Stimulated activated CD8-positive, alpha-beta memory T cell treated with anti-CD3 and anti-CD28 coated beads, Interleukin-4, amount 100 ng/mL, for 1 hour (primary cell): ENCODE data around the gene DAAM1.

Experiments
- DNase-seq, 2 donors: peaks; one replicate each; pipeline ENCODE4 v3.0.0-alpha.2; 2020; ENCODE audit warnings: low read depth in 2 of 2, low spot score in 1 of 2

DAAM1 gene

DNA sequence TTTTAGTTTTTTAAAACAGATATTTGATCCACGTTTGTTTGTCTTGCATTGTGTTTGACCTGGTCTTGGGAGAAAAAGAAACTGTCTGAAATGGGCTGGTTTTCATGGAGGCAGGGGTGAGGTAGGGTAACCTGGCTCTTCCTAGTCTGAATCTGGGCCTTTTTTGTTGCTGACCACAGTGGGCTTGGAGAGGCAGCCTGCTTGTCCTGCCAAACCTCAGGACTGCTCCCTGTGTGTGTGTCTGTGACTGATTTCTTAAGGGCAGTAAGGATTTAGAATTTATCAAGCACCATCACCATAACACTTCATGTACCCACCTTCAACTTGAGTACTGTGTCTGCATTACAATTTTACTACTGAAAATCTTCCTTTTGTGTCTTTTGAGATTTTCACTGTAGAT, 28.5 kb downstream of the DAAM1 start:
- DNase-seq = no peak

DNA sequence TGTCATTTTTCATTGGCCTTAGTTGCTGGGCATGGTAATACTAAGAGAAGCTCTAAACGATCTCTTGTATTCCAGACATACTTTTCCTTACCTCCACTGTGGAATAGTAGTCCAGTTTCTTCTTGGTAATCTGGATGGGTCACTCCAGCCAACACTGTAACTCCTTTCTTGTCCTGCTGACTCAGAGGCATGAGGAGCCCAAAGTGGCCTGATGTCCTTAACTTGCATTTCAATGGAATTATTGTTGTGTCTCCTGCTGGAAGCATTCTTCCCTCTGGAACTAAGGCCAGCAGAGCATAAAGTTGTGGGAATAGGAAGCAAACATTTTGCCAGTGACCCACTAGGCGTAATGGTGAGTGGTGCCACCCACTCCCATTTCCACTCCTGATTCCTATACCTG, 33.1 kb downstream of the DAAM1 start:
- DNase-seq = no peak

DNA sequence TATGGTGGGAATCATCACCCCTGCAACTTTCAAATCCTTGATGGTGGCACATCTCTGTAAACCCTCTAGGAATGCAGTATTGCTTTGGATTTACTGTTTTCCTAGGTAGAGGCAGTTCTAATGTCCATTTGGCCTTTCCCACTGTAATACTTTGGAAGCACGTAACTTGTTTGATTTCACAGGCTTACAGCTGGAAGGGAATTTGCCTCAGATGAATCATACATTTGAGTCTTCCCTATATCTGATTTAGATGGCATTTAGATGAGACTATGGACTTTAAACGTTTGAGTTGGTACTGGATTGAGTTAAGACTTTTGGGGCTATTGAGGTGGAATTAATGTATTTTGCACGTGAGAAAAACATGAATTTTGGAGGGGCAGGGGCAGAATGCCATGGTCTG, 35.9 kb downstream of the DAAM1 start:
- DNase-seq = no peak

DNA sequence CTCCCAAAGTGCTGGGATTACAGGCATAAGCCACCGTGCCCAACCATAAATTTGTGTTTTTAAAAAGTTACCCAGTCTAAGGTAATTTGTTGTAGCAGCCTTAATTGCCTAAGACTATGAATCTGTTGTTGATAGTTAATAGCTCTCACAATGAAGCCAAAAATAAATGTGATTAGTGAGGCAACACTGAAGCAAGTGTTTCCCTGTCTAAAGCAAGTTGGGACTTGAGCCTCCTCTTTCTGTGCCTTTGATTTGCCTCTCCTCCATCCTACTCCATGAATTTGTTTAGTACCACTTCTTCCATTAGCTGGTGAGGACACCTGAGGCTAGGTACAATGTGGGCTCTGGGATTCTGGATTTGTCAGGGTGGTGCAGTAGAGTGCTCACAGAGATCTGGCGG, 36.8 kb downstream of the DAAM1 start:
- DNase-seq = no peak

DNA sequence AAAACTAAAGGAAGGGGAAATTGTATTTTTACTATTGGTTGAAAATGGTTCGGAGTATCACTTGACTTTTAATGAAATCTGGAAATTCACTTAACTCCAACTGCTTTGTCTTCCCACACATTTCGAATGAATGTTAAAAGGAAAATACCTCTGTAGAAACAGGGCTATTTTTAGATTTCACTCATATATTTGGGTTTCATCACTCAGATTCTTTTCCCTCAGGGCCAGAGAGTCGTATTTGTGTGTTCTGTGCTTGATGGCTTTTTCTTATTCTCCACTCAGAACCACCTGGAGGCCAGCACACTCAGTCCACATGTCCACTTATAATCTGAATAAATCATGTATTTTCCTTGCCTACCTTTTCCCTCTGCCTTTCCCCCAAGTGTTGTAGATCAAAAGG, 40.0 kb downstream of the DAAM1 start:
- DNase-seq = no peak

DNA sequence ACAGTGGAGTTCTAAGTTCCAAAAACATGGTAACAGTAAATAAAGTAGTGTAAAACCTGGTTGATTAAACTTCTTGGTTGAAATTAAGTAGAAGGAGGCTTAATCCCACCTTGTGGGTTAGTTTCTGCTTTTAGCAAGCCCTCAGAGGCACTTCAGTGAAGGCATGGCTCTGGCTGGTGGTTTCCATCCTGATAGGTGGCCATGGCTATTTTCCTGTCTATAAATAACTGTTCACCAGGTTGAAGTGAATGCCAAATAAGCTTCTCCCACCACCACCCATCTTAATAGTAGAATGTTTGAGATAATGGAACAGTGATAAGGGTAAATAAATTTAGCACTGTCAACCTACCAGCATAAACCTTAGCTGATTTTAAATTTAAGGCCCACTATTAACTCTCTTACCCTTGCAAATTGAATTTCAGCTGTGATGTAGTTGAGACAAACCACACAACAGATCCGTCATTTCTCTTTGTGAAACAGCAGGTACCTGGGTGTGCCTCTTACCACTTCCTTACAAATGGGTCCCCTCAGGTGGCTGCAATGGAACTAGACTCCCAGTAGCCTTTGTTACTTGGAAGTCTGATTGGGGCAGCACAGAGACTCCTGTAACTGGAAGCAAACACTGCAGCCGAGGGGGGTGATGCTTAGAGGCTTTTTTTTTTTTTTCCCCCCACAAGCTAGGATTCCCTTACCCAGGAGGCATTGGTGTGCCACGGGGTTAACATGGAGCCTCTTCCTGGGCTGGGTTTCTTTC, 41.4 kb downstream of the DAAM1 start:
- no peak for DNase-seq

DNA sequence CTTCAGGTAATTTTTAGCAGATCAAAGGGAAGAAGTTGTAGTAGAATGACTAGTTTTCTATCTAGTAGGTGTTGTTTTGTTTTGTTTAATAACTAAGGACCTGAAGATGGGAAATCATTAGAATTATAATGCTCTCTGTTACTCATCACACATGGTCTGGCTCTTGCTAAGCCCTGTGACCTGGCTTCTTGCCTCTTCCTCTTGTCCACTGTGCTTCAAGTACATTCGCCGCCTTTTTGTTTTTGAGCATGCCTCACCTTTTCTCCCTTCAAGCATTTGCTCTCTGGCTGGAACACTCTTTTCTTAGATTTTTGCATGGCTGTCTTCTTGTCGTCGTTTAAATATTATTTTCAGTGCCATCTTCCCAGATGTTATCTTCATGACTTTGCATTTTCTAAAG, 47.7 kb downstream of the DAAM1 start:
- DNase-seq = no peak

DNA sequence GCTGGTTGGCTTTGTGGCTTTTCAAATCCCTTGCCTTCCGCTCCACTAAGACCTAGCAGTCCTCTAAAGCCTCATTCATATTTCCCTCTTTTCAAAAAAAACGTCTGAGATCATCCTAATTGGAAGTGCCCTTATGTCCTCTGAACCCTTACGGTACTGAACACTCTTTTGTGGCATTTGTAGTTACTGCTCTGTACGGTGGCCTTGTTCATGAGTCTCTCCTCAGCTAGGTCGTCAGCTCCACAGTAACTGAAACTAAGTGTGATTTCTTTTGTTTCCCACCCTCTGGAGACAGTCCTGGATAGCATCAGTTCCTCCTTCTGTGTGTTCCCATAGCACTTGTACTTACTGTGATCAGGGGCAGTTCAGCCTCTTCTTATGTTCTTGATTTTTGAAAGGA, 49.7 kb downstream of the DAAM1 start:
- DNase-seq = no peak

DNA sequence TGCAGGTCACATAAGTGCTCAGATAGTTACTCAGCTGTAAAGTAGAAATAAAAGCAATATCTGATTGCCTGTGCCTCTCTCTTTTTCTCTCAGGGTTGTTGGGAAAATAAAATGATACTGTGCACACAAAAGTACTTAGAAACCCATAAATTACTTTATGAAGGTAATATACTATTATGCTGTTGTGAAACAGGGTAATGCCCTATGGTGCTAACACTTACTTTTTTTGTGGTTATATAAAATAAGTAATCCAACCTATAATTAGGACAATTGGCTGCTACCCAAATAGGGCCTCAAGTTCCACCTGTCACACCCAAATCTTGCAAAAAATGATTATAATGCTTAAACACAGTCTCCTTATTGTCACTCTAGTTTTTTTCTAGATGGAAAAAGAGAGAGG, 50.6 kb downstream of the DAAM1 start:
- DNase-seq = no peak

DNA sequence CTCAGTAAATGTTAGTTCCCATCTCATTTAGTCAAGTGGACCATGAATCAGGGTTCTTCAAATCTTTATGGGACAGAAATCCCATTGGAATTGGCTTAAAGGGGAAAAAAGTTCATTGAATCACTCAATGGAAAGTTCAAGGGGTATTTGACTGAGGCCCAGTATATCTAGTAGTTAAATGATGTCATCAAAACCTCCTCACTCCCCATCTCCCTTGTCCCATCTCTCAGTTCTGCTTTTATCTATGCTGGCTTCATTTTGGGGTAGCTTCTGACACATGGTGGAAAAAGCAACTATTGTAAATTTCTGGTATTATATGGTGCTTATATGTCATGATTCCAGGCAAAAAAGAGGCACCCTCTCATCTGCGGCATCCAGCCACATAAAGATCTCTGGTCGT, 51.9 kb downstream of the DAAM1 start:
- DNase-seq = no peak

DNA sequence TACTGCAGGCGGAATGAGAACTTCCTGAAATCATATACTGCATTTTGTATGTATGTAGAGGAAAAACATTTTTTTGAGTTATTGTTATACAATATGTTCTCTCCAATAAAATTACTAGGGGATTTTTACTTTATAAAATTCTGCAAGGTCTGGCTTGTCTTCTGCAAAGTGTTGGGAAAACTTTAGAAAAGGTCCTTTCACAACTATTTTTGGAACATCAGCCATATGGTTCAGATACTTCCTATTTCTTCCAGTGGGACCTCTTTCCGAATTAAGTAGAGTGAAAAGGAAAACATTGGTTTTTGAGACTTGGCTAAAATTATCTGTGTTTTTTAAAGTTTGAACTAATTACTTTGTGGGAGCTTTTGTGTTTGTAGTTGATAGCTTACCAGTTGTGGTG, 52.7 kb downstream of the DAAM1 start:
- no peak for DNase-seq

DNA sequence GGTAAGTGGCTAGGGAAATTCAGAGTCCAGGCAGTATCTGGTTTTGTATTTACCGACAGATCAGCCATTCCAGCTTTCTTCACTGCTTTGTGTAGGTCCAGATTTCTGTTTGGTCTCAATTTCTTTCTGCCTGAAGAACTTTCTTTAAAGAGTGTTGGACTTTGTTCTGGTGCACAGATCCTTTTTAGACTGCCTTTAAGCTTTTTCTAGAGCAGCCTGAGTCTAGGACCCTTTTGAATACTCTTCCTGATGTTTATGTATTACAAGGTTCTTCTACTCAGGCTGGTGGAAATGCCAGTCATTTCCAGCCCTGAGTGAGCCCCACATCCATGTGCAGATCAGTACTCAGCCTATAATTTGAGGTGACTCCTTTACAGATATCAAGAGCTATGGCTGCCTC, 54.7 kb downstream of the DAAM1 start:
- DNase-seq = no peak

DNA sequence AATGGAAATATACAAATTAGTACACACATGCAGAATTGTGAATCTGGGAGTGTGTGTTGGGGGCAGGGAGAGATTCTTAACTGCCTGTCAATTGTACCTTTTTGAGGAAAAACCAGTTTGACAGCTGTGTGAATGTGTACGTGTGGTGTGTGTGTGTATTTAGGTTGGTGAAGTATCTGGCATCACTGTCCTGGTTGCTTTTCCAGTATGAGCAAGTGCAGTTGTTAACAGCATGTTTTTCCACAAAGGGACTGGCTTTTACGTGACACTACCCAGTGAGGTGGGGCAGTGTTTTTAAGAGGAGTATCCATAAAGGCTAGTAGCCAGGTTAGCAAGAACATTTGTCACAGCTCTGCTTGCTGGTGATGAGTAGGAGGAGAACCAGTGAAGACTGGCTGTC, 56.1 kb downstream of the DAAM1 start:
- no peak for DNase-seq

DNA sequence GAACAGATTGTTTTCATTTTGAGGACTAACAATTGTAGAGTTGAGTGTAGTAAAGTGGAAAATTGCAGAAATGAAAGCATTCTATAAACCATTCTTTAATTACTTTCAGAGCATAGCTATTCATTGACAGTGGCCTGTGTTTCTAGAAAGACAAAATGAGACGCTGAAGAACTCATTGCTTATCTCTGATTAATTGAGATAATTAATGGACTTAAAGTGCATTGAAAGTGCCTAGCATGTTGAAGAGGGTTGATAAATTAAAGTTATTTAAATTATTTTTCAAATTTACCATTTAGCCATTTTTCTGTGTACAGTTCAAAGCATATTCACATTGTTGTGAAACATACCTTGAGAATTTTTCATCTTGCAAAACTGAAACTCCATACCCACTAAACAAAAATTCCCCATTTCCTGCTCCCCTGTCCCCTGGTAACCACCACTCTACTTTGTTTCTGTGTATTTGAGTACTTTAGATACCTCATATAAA, 57.4 kb downstream of the DAAM1 start:
- DNase-seq = no peak

DNA sequence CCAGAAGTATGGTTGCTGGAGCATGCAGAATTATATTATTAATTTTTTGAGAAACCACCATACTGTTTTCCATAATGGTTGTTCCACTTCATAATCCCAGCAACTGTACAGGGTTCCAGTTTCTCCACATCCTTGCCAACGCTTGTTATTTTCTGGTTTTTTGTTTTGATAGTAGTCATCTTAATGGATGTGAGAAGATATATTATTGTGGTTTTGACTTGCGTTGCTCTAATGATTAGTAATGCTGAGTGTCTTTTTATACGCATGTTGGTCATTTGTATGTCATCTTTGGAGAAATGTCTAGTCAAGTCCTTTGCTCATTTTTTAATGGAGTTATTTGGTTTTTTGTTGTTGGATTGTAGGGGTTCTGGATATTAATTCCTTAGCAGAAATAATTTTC, 58.1 kb downstream of the DAAM1 start:
- no peak for DNase-seq

DNA sequence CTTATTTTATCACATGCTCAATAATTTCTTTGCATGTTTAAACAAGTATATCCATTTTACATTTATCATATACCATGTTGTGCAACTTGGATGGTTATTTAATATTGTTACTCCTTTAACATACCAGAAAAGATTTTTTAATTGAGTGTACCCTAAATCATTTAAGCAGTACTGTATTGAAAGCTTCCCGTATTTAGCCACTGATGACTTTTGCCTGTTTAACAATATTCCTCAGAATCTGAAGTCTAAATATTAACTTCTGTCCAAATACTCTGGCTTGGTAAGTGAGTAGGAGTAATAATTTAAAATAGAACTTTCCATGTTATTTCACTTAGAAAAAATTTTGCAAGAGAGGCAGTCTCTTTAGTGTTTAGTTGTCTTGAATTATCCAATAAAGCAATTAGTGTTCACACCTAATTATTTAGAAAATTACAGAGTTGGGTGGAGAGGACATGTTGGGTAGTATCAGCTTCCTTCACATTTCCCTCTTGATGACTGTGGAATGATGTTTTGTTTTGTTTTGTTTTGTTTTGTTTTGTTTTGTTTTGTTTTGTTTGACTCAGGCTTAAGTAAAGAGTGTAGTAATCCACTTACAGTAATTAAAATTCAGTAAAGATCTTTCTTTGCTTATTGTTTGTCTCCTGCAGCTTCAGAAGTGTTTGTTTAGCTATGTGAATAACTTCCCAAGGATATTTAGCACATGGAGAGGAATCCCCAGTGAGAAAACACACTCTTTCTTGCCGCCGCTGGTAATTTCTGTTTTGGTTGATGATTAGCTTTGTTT, 59.5 kb downstream of the DAAM1 start:
- no peak for DNase-seq

DNA sequence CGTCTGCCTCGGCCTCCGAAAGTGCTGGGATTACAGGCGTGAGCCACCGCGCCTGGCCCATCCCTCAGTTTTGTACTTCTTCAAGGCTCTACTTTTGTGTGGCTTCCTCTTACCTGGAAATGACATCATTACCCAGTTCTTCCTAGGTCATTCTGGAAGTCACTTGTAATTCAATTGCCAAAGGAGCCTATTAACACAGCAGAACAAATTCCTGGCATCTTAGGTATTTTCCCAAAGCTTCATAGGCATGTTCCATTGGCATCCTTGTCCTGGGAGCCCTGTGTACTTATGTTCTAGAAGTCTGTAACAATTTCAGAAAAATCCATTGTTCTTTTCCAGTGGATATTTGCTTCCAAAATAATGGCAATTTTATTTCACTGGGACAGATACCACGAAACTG, 60.6 kb downstream of the DAAM1 start:
- DNase-seq = no peak

DNA sequence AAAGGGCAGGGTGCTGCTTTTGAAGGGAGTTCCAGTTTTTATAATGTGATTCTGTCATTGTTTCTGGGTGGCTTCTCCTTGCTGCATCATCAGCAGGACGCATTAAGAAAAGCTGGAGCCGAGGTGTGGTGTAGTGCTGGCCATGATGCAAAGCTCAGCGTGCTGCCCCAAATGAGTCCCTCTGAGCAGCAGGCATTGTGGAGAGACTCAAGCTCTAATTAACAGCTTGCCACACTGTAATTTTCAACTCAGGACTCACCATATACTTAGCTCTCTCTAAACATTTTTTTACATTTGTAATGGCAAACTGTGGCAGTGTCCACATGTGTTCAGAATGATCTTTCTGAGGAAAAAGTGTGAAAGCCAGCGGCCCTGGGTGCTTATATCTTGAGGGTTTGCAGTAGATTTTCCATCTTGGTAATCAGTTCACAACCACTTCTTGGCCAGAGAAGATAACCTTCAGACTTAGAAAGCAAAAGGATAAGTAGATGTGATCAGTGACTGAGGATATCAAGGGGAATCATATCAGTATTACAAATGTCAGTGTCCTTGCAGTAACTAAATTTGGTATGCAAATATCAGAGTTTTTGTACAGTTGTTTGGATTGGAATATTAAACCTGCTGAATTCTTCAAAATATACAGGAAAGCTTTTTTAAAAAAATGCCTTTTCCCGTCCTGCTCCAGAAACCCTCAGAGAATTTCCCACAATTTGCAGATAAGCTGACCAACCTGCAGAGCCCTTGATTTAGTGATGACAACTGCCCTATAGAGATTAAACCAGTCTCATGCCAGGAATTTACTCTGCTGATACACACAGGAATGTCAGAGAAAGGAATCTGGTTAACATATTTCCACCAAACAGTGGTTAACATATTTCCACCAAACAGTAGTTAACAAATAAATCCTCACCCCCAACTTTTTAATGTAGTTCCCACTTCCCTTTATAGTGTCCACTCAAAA, 63.6 kb downstream of the DAAM1 start:
- DNase-seq = no peak

DNA sequence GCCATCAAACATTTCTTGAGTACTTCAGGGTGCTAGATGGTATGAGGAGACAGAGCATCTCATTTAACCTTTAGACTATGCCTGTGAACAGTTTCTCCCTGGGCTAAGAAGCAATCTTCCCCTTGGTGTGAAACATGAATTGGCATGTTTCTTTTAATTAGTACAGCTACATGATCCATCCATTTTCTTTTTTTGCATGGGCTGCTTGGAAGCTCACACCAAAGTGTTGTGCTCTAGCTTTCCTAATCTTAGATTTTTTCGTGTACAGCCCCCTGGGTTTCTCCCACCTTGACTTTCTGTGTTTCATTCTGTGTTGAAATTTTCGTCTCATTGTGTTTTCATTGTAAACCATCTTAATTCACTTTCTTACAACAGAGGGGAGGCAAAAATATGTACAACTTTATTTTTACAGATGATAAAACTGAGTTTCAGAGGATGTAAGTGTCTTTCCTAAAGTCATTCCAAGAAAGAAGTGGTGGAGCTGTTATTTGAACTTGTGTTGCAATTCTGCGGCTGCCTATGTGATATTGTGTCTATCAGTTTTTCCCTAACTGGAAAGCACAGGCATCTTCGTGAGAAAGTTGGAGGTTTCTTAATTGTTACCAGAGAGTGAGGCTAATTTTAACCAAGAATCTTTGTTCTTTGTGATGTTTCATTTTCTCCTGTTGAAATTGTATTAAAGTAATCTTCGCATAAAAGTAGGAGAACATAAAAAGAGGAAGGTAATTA, 64.5 kb downstream of the DAAM1 start:
- DNase-seq = no peak

DNA sequence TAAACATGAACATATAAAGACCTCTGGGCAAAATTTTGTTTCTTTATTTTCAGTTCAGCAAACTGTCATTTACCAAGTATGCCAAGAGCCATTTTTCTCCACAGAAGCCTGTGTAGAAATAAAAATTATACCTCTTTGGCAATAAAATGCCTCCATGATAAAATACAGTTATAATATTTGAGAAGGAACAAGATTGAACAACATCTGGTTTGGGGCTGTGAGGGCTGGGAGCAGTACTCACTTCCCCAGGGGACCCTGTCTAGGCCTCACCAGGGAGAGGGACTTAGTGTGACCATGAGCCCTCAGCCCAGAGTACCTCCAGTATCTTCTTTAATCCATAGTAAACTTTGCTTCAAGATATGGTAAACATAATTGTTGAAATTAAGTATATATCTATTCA, 65.1 kb downstream of the DAAM1 start:
- DNase-seq = no peak
